Pons (tissue), 1 donor: ENCODE data around the gene PLA2G2D.

Experiments
- DNase-seq: peaks from one replicate; pipeline ENCODE4 v3.0.0-alpha.2; 2016; ENCODE audit warnings: low spot score

The PLA2G2D gene

DNA sequence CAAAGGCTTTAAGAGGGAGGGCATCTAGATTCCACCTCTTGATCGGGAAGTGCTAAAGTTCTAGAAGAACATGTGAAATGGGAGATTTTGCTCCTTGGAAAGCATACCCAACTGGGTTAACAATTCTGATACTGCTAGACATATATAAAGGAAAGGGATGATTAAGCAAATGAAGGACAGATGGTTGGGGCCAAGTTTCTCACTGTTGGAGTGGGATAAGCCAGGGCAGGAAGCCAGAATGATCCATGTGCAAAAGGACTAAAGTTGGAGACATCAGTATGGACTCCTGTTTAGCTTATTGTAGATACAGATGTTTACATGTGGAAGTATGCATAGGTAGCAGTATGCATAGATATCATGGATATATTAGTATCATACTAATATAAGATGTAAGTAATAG is 32.5 kb downstream of the PLA2G2D start:
- no peak for DNase-seq

GRCh38 chr1:20083178-20083944 is 36.0 kb downstream of the PLA2G2D start:
- no peak for DNase-seq

DNA sequence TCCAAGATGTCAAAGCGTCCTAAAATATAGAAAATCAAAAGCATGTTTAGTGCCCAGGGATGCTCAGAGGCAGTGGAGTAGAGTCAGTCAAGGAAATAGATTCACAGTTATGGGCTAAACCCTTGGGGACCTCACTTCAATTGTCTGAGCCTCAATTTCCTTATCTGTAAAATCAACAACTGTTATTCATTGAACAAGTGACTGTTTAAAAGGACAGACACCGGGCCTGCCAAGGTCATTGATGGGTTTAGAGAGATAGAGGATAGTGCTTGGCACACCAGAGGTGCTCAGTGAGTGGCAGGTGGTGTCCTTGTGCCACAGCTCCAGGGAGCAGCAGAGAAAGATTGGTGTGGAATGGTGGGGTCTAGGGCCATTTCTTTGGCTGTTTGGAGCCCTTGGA is 36.6 kb downstream of the PLA2G2D start:
- DNase-seq: no peak

DNA sequence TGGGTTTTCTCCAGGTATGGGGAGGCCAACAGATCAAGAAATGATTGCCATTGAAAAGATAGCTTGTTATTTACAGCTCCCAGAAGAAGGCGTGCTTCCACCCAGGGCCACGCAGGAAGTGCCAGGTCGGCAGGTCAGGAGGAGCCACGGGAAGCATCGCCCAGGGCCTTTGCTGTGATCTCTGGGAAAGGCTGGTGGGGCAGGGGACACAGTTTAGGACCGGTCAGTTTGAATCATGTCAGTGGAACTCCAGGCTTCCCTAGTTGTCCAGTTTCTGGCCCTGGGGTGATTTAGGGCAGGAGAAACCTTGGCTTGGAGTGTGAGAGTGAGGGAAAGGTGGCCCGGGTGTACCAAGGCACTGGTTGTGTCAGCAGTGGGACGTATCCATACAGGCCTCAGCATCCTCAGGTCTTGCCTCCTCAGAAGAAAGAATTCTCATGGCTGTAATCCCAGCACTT is 38.0 kb downstream of the PLA2G2D start:
- no peak for DNase-seq

GRCh38 chr1:20080441-20081352 is 38.6 kb downstream of the PLA2G2D start:
- peak; percentile 14 for DNase-seq

DNA sequence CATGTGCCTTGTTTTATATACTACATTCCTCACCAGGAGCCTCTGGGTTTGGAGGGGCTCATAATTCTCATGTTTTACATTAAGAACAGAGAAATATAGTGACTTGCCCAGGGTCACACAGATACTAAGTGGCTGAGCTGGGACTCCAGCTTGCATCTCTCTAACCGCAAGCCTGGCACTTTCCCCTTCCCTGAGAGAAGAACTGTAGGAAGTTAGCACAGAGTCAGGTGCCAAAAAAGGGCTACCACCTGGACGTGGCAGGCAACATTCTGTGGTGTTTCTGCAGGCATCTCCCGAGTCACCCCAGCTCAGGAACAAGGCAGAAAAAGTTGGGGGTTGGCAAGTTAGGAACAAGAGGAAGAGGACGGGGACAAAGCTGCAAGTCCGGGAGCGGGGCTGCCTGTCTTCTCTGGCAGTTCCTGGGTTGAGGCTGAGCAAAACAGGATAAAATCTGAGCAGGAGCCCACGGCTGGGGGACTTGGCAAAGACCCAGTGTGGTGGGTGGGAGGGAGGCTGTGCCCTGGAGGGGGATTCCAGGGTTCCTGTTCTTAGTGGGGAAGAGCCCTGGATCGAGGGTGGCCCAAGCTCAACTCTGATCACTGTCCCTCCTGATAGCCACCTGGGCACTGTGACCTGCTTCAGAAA is 39.6 kb downstream of the PLA2G2D start:
- DNase-seq: no peak

DNA sequence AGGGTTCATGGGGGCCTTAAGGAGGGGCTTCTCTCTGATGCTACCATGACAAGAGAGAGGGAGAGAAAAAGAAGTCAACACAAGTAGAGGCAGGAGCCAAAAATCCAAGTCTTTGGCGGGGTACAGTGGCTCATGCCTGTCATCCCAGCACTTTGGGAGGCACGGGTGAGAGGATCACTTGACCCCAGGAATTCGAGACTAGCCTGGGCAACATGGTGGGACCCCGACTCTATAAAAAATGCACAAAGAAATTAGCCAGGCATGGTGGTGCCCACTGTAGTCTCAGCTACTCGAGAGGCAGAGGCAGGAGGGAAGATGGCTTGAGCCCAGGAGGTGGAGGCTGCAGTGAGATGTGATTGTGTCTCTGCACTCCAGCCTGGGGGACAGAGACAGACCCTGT is 40.6 kb downstream of the PLA2G2D start:
- no peak for DNase-seq

GRCh38 chr1:20078171-20078651 is 41.1 kb downstream of the PLA2G2D start:
- DNase-seq: no peak

- no peak for DNase-seq
These were observed 42.5 kb downstream of the PLA2G2D start for GRCh38 chr1:20076710-20077461.

- DNase-seq: no peak
These were observed 43.1 kb downstream of the PLA2G2D start for GRCh38 chr1:20076223-20076622.

- DNase-seq: no peak
These were observed 44.0 kb downstream of the PLA2G2D start for GRCh38 chr1:20075345-20075744.

- no peak for DNase-seq
These were observed 44.6 kb downstream of the PLA2G2D start for GRCh38 chr1:20074725-20075171.

- DNase-seq: no peak
These were observed 45.1 kb downstream of the PLA2G2D start for GRCh38 chr1:20074055-20074724.

DNA sequence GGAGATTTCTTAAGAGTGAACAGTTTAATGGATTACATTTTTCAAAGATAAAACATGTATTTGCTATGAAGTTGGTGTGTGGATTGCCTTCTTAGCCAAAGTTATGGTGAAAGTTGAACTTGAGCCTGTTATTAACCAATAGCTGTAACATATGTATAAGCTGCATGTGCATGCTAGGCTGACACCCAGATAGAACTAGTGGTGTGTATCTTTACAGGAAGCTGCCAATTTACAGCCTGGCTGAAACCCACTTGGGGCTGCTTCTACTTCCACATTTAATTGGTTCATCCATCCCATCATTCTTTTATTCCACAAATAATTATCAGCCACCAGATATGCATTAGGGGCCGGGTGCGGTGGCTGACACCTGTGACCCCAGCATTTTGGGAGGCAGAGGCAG is 46.1 kb downstream of the PLA2G2D start:
- DNase-seq: no peak

DNA sequence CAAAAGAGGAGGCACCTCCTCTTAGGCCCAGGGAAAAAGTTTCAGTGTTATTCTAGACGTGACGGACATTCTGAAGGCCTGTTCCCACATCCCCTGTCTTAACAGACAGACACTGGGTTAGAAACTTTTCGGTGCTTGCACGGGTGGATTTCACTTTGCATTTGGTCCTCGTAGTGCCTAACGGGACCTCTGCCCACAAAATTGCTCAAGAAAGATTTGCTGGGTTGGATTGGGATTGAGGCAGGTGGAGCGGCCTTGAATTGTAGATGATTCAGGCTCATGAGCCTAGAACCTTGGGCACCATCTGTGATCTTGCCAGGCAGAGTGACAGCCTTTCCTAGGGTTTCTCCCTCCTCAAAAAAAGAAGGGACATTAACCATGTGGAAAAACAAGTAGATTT is 46.6 kb downstream of the PLA2G2D start:
- DNase-seq: no peak

DNA sequence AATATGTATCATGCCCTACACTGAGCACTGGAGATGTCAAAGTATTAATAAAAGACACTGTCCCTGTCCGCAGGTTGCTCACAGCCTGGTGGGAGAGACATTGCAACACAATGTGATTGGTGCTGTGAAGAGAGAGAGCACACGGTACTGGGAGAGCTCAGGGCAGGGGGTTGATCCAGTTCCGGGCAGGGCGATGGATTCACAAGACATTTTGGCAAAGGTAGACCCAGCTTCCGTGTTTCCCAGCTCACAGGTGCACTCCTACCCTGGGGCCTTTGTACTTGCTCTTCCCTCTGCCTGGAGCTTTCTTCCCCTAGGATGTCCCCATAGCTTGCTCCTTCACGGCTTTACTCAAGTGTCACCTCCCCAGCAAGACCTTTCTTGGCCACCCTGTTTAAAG is 47.9 kb downstream of the PLA2G2D start:
- DNase-seq: no peak

DNA sequence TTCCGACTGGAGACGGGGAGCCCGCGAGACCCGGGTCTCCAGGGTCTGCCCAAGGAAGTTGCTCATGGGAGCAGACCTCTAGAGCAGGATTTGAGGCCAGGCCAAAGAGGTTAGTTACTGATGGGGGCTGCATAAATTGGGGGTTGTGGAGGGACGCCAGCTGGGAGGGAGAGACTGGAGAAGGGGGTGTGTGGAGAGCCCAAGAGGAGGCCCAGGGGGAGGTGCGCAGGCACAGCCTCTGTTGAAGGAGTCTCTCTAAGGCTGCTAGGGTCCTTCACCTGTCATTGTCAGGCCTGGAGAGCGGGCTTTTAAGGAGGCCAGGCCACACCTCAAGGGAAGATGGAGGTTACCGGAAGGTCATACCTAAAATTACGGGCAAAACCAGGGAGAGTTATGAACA is 49.0 kb downstream of the PLA2G2D start:
- no peak for DNase-seq

- peak; percentile 24 for DNase-seq
These were observed 49.5 kb downstream of the PLA2G2D start, which contains the start of gene PLA2G5 for GRCh38 chr1:20069874-20070273. PLA2G5 (plus strand) TSS chr1:20070194; CDS start chr1:20084831, 14,637 bp downstream.

DNA sequence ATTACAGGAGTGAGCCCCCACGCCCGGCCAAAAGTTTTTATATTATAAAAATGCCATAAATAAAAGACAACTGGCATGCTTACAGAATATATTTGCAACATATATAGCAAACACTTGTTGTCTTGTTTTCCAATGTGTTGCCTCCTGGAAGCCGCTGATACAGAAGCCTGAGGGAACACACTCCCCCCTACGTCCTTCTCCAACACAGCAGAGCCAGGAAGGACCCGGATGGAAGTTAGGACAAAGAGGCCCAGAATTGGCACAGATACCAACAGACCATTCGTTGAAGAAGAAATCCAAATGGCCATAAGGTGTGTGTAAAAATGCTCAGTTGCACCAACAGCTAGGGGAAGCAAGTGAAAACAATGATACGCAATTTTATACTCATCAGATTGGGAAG is 50.6 kb downstream of the PLA2G2D start:
- DNase-seq: no peak

DNA sequence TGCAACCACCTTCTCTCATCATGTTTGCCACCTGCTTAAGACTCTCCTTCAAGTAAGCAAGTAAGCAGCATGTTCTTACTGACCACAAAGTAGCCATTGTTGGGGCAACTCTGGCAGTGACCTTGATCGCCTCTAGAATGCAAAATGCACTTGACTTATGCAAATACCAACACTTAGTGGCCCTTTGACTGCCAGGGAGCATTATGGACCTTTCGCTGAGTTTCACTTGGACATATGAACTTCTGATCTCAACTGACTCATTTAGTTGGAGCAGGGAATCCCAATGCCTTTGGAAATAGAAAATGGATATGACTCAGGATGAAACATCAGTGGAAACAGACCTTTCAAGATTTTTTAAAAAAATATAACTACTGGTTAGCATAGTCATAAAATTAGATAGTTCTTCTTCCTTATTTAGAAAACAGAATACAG is 55.5 kb downstream of the PLA2G2D start:
- DNase-seq: no peak
